Stimulated activated CD4-positive, alpha-beta T cell treated with anti-CD3 and anti-CD28 coated beads, Interleukin-4, amount 100 ng/mL, for 1 hour (primary cell): ENCODE data around the gene PLGRKT.
"Not testable (repeated sequence)": the region's sequence is repeated elsewhere in the genome, so short reads cannot be mapped to it uniquely, and the experiment has no call there.

Experiments
- DNase-seq: peaks from one replicate; pipeline ENCODE4 v3.0.0-alpha.2; 2020

The PLGRKT gene

DNA sequence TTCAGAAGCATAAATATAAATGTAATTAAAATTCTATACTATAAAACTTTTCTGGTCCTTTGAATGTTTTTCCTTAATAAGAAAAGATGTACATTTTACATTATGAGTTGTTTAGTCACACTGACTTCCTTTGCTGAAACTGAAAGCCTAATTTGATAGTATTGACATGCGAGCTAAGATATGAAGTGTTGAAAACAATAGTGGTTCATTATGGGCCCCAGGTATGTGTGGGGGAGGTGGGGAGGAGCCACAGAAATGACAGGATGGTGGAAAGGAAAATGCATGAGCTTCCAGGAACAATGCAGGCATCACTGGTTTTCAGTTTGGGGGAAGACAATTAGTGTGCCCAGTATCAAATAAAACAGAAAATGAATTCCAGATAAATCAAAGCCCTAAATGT, 62.6 kb downstream of the PLGRKT start:
- DNase-seq: peak; percentile 16

DNA sequence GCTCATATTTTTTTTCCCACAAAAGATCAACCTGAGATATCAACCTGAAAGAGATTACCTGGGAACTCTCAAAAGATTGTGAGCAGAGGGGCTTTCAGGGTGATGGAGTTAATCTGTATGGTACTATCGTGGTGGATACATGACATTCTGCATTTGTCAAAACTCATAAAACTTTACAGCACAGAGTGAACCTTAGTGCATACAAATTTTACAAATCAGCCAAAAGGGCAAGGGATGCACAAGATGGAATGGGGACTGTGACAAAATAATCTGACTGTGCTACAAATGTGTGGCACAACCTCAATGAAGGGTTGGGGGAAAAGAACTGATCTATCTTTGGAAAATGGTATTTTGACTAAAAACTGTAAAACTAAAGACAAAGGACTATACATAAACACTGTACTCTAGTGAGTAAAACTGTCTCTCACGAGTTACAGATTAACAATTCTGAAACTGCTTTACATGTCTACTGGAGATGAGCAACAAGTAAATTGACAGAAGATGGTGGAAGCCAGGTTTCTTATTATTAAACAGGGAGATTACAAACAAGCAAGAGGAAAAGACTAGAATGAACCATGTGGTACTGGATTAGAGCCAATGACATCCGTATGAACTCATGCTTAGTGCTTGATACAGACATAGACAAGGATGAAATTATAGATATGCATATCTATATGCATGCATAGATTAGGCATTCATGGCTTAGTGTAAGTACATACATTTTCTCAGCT, 73.3 kb downstream of the PLGRKT start:
- DNase-seq: no peak

DNA sequence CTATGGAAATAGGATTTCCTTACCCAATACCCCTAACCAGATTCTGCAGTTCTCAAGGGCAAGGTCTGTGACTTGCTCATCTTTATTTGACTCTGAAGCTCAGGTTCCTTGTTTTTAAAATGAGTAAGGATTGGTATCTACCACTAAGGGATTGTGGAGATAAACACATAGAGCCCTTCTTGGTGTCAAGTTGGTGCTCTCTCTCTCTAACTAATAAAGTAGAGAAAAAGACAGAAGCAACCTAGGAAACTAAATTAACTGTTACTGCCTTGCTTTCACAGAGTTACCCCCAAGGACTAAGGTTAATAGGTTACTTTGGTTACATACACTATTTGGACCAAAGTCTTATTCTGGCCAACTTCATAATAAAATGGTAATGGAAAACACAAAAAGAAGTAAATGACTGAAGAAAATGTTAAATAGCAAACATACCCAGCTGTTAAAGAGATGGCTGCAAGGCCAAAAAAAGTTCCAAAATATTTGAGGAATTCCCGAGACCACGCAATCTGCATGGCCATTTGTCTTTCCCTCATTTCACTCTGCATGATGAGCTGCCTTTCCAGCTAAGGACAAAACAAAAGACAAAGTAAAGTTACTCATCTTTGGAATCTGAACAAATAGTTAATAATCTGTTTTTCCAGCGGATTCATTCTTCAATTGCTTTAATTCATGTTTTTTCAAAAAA, 76.3 kb downstream of the PLGRKT start:
- no peak for DNase-seq

DNA sequence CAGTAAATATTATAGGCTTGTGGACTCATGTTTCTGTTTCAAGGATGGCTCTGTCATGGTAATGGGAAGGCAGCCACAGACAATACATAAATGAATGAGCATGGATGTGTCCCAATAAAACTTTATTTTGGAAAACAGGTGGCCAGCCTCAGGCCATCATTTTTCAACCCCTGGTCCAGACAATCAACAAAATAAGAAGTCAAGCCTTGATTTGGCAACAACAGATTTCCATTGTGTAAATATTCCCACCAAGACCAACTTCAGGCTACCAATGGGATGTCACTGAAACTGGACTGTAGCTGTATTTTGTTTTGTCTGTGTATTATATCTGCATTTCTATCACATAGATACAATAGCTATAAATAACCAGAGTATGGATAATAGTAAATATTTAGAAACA, 77.4 kb downstream of the PLGRKT start:
- DNase-seq: no peak

DNA sequence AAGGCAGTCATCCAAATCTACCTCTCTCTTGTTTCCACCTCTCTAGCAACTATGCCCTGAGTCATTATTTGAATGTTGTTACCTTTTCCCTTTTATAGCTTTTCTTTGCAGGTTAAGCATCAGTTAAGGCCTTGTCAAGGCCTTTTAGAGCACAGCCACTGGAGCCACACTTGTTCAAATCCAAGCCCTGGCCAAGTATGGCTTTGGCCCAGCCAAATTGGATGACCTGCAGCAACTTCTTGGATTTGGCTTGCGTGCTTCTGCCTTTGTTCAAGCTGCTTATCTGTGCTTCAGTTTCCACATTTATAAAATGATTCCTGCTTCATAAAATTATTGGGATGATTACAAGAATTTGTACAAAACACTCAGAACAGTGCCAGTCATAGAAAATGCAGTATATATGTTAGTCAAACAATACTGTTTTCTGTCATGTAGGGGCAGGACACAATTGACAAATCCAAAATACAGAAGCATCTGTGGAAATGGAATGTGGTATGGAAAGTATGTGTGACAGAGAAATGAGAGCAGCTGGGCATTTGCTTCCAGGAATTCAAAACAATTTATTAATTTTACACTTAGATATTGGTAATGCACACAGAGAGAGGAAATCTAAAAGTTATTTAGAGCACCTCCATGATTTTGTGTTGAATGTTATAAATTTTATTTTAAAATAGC, 80.2 kb downstream of the PLGRKT start:
- no peak for DNase-seq

DNA sequence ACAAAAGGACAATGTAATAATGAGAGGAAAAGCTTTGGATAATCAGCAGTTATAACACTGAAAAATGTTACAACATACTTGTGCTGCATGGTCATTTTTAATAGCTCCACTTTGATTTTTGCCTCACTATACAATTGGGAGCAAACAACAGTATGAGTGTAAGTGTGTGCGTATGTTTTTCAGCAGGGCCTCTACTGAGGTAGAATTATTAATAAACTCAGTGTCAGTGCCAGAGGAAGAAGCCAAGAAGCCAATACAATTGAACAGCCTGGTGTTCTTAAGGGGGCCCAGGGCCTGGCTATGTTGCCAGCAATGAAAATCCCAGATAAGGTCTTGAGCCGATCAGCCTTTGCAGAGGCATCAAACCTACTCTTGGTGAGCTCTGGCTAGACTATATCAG, 81.9 kb downstream of the PLGRKT start:
- DNase-seq: no peak

DNA sequence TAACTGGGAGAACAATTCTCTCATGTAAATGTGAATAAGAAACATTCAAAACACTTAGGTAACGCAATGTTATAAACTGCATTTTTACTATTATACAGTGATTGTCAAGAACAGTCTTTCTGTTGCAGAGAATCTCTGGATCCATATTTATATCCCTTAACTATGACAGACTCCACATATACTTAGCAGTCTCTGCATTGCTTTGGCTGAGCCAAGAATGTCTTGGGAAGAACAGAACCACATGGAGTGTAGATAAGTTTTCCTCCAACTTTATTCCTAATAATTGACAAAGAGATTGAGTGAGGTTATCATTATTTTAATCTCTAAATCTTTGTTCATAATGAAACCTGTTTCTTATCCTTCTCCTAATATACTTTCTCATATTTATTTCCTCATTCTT, 82.5 kb downstream of the PLGRKT start:
- DNase-seq: no peak

DNA sequence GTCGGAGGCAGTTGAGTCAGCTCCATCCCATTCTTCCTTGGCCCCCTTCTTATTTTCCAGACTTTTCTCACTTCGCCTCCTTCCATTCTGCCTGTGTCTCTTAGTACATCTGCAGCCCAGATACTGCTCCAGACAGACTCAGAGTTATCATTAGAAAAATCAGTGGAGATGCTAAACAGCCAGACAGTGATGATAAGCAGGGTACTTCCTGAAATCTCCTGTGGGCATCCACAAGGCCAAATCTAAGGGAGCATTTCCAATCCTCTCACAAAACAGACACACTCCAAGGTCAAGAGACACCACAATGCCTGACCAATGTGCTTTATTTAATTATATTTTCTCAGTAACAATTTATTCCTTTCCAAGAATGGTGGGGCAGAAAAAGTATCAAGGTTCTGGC, 83.5 kb downstream of the PLGRKT start:
- DNase-seq: no peak

DNA sequence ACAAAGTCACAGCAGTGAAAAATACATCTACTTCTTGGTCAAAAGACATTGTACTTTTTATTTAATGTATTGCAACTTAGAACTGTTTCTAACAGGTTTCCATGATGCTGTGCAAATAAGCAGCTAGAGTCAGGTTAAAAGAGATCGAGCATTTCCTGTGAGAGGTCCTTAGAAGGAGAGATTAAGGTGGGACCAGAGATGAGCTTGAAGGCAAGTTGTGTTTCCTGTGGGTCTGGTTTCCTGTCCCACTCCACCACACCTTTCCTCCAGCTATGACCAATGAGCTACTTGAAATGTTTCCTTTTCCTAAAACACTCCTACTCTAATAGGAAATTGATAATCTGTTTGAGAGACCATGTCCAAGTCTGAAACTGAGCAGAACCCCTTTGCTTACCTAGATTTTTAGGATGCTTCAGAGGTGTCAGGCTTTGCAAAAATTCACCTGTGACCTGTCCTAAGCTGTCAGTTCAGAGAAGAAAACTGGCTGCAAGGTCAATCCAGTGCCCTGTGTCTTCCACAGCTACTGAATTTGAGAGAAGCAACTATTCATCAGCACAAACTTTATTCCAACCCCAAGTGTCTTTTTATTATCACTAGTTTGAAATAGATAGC, 85.0 kb downstream of the PLGRKT start:
- DNase-seq: no peak

DNA sequence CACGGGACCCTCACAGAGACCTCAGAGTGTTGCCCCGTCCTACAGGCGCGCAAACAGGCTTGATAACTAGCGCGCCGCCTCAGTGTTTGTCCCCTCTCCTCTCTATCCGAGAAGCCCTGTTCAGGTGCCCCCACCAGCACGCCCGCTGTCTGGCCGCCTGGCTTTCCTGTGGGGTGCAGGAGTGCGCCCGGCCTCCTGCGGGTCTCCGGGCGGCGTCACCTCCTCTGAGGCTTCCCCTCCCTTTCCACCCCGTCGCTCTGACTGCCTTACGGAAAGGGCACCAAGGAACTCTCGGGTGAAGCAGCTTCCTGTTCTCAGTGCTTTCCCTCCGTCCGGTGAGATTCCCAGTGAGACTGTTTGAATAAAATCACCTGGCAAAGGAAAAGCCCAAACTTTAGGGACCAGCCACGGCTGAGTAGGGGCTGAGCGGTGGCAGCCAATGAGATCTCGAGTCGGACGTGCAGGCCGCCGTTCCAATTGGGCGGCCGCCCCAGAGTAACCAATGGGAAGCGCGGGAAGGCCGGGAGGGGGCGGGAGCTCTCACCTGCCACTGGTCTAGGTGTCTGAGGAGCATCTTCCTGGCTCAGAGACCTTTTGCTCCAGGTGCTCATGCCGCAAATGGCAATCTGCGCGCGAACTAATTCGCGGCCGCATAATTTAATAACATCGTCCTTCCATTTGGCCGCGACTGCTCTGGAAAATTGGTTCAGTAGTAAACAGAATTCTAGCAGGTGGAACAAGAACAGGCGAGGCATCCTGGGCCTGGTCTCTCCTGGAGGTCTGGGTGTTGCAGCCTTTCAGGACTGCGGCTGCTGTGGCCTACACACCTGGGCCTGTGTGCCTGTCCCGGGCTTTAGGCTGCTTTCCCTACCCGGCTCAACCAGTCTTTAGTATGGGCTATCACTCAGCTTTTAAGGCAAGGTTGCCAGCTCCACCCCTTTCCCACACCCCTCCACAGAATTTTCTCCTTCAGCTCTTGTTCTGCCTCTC, 98.4 kb downstream of the PLGRKT start, which contains the start of gene RLN1:
RLN1 (minus strand) TSS at position 885 of the 990 bp plus-strand sequence; CDS start at position 755, 130 bp downstream.
- DNase-seq: peak; percentile 8

DNA sequence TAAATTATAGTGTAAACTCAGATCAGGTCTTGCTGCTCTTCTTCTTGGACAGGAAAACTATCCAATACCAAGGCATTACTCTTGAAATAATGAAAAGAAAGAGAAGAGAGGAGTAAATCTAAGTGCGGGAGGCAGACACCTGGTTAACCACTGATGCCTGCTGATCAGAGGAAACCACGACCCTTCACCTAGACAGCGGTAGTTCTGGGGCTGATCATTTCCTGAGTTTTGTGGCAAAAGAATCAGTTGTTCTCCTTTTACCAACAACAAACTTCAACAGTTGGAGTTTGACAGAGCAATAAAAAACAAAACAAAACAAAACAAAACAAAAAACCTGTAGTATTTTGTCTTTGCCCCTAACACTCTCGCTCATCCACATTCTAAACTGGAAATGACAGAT, 101.0 kb downstream of the PLGRKT start:
- no peak for DNase-seq

DNA sequence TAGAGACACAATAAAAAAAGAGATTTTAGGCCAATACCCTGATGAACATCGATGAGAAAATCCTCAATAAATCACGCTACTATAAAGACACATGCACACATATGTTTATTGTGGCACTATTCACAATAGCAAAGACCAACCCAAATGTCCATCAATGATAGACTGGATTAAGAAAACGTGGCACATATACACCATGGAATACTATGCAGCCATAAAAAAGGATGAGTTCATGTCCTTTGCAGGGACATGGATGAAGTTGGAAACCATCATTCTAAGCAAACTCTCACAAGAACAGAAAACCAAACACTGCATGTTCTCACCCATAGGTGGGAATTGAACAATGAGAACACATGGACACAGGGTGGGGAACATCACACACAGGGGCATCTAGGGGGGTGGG, 106.4 kb downstream of the PLGRKT start:
- DNase-seq: not testable (repeated sequence)

DNA sequence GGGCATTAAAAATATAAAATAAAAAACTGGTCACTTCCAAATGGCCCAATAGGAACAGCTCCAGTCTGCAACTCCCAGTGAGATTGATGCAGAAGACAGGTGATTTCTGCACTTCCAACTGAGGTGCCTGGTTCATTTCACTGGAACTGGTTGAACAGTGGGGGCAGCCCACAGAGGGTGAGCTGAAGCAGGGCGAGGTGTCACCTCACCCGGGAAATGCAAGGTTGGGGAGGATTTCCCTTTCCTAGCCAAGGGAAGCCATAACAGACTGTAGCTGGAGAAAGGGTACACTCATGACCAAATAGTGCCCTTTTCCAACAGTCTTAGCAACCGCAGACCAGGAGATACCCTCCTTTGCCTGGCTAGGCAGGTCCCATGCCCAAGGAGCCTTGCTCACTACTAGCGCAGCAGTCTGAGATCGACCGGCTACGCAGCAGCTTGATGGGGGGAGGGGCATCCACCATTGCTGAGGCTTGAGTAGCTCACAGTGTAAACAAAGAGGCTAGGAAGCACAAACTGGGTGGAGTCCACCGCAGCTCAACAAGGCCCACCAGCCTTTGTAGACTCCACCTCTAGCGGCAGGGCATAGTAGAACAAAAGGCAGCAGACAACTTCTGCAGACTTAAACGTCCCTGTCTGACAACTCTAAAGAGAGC, 110.7 kb downstream of the PLGRKT start:
- no peak for DNase-seq

DNA sequence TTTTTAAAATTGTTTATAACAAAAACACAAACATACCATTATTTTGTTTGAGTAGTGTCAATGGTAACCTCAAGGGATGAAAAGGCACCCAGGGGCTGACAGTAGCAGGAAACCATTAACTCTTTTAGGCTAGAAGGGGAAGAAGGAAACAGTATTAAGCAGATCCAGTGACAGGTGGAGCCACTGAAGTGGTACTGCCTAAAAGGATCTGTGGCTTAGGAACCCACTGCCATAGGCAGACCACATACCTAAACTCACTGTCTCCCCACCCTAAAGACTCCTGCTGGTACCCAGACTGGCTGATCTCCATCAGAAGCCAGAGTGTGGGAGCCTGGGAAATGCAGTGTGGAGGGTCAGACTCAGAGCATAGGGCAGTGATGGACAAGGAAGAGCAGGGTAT, 111.5 kb downstream of the PLGRKT start:
- no peak for DNase-seq

DNA sequence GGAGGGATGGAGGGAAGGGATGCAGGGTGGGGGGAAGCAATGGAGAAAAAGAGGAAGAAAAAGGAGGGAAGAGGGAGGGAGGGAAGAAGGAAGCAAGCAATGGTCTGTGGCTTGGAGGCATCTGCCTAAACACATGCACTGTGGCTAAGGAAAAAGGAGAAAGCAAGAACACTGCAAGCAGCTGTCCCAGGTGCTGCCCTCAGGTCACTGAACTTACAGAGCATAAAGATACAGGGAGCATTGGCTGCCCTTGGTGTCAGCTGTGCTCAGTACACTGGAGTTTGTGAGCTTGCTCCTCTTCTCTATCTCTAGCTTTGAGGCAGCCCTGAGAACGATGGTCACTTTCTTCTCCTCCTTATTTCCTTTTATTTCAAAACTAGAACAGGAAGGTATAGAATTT, 116.1 kb downstream of the PLGRKT start:
- not testable (repeated sequence) for DNase-seq

DNA sequence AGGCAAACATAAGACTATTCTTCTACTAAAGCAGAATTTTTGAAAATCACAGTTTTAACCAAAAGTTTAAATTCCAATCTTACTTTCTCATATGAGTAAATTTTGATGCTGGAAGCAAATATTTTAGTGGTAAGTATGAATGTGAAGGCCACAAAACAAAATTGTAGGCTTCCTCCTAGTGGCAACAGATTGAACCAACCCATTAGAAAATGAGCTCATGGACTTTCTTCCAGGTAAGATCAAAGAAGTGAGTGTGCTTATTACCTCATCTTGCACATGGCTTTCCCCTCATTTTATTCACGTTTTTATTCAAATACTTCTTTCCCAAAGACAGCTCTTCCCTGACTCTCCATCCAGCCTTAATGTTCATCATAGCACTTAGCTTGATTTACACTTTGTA, 116.7 kb downstream of the PLGRKT start:
- DNase-seq: no peak

DNA sequence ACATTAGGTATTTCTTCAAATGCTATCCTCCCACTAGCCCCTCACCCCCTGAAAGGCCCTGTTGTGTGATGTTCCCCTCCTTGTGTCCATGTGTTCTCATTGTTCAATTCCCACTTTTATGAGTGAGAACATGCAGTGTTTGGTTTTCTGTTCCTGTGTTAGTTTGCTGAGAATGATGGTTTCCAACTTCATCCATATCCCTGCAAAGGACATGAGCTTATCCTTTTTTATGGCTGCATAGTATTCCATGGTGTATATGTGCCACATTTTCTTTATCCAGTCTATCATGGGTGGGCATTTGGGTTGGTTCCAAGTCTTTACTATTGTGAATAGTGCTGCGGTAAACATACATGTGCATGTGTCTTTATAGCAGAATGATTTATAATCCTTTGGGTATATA, 121.3 kb downstream of the PLGRKT start:
- not testable (repeated sequence) for DNase-seq

DNA sequence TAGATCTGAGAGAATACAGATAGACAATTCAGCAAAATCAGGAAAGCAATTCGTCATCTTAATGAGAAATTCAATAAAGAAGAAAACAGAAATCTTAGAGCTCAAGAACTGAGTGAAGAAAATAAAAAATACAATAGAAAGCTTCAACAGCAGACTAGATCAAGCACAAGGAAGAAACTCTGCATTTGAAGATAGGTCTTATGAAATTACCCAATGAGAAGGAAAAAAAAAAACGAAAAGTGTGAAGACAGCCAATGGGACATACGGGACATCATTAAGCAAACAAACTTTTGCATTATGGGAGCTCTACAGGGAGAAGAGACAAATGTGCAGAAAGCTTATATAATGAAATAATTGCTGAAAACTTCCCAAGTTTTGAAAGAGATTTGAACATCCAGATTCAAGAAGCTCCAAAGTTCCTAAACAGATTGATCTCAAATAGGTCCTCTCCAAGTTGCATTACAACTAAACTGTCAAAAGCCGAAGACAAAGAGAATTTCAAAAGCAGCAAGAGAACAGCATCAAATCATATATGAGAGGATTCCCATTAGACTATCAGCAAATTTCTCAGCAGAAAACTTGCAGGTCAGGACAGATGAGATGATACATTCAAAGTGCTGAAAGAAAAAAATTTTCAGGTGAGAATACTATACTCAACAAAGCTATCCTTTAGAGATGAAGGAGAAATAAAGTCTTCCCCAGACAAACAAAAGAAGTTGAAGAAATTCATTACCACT, 122.4 kb downstream of the PLGRKT start:
- DNase-seq: no peak

DNA sequence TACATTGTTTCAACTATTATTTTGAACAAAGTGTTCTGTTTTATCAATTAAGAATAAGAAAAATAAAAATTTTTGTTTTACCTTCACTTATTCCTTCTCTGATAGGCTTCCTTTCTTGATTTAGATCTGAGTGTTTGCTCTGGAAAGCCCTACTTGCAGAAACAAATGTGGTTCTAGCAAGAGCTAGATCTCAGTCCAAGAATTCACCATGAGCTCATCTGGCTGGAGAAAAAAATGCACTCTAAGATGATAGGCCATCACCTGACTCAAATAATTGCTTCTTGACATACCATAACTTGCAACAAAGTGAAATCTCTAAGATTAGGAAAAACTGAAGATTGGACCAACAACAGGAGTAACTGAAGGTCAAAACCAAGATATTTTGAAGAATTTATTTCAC, 126.9 kb downstream of the PLGRKT start:
- no peak for DNase-seq
